ENCODE results near the gene CABP1.

GRCh38 chr12:120647375-120647755 lies 6.9 kb downstream of the CABP1 start:
- TF ChIP-seq POLR2AphosphoS5 (IDR thresholded peaks at IDR 0.05; ENCODE audit: borderline replicate concordance, low read depth, low read length) = no peak
- TF ChIP-seq FOXP2 (optimal IDR thresholded peaks at IDR 0.05; ENCODE audit: control extremely low read depth, extremely low read length, insufficient read depth) = no peak
- TF ChIP-seq EZH2 (IDR thresholded peaks at IDR 0.05) = no peak

Data from SK-N-MC (cell line).